Parathyroid adenoma (tissue), 2 donors: ENCODE measurements around the gene CSTB.

ENCODE experiments used
- H2AFZ ChIP-seq: fragments of 300-600 bp; sonication (generic); one replicate; pipeline ENCODE4 v1.7.0; 2017; ENCODE audit warnings: antibody characterized with exemption, mild to moderate bottlenecking
- H3K27ac ChIP-seq: fragments of 300-600 bp; sonication (generic); one replicate; pipeline ENCODE4 v1.7.0; 2017
- H3K27me3 ChIP-seq: fragments of 300-600 bp; sonication (generic); one replicate; pipeline ENCODE4 v1.7.0; 2017; ENCODE audit warnings: low read length; ENCODE audit not compliant: control insufficient read depth, insufficient read depth
- H3K36me3 ChIP-seq: fragments of 300-600 bp; sonication (generic); one replicate; pipeline ENCODE4 v1.7.0; 2017; ENCODE audit warnings: low read length; ENCODE audit not compliant: control insufficient read depth, insufficient read depth
- H3K4me1 ChIP-seq: fragments of 300-600 bp; sonication (generic); one replicate; pipeline ENCODE4 v1.7.0; 2017; ENCODE audit warnings: control low read depth
- H3K4me2 ChIP-seq: fragments of 300-600 bp; sonication (generic); one replicate; pipeline ENCODE4 v1.7.0; 2017; ENCODE audit warnings: low read length
- H3K4me3 ChIP-seq: fragments of 300-600 bp; sonication (generic); one replicate; pipeline ENCODE4 v1.7.0; 2017; ENCODE audit warnings: low read depth, low read length
- H3K79me2 ChIP-seq: fragments of 300-600 bp; sonication (generic); one replicate; pipeline ENCODE4 v1.7.0; 2017; ENCODE audit warnings: control low read depth
- H3K9ac ChIP-seq: fragments of 300-600 bp; sonication (generic); one replicate; pipeline ENCODE4 v1.7.0; 2017; ENCODE audit warnings: mild to moderate bottlenecking
- H3K9me3 ChIP-seq: fragments of 300-600 bp; sonication (generic); one replicate; pipeline ENCODE4 v1.7.0; 2017; ENCODE audit warnings: low read length; ENCODE audit not compliant: control insufficient read depth
- CTCF ChIP-seq: fragments of 300-600 bp; sonication (generic); IDR thresholded peaks from one replicate; pipeline ENCODE4 v1.7.0; 2017; ENCODE audit warnings: antibody characterized with exemption, mild to moderate bottlenecking
- donor health status: primary hyperparathyroidism.

The CSTB gene

GRCh38 chr21:43748622-43749021 lies 27.5 kb downstream of the CSTB start:
- no peak overlapping the region for H3K4me2 ChIP-seq
- TF ChIP-seq CTCF: no peak
- H3K9ac ChIP-seq: no peak overlapping the region
- H3K9me3 ChIP-seq: no peaks in the 10 kb centered on the region
- H2AFZ ChIP-seq: no peak overlapping the region
- H3K27ac ChIP-seq: no peak overlapping the region
- H3K79me2 ChIP-seq: no peaks in the 10 kb centered on the region
- no peaks in the 10 kb centered on the region for H3K4me1 ChIP-seq
- H3K36me3 ChIP-seq: no peaks in the 10 kb centered on the region
- no peaks in the 10 kb centered on the region for H3K27me3 ChIP-seq
- no peak overlapping the region for H3K4me3 ChIP-seq

GRCh38 chr21:43745772-43746517 lies 30.2 kb downstream of the CSTB start:
- no peak overlapping the region for H2AFZ ChIP-seq
- no peaks in the 10 kb centered on the region for H3K36me3 ChIP-seq
- no peak overlapping the region for H3K27ac ChIP-seq
- H3K9me3 ChIP-seq: no peaks in the 10 kb centered on the region
- no peaks in the 10 kb centered on the region for H3K27me3 ChIP-seq
- H3K9ac ChIP-seq: no peak overlapping the region
- TF ChIP-seq CTCF: no peak
- no peak overlapping the region for H3K4me2 ChIP-seq
- no peaks in the 10 kb centered on the region for H3K79me2 ChIP-seq
- no peaks in the 10 kb centered on the region for H3K4me1 ChIP-seq
- no peak overlapping the region for H3K4me3 ChIP-seq

GRCh38 chr21:43744725-43745124 lies 31.4 kb downstream of the CSTB start:
- Histone ChIP-seq H3K9ac (no peak overlapping the region), H3K36me3 (no peaks in the 10 kb centered on the region), H3K27me3 (no peaks in the 10 kb centered on the region), H3K9me3 (no peaks in the 10 kb centered on the region), H3K4me3 (no peak overlapping the region), H3K79me2 (no peaks in the 10 kb centered on the region), H3K27ac (no peak overlapping the region), H2AFZ (no peak overlapping the region), H3K4me2 (no peak overlapping the region), H3K4me1 (no peaks in the 10 kb centered on the region)
- no peak for TF ChIP-seq CTCF

- Histone ChIP-seq H3K4me2 (no peak overlapping the region), H3K4me1 (no peaks in the 10 kb centered on the region), H2AFZ (no peak overlapping the region), H3K4me3 (no peak overlapping the region), H3K27me3 (no peaks in the 10 kb centered on the region), H3K27ac (no peak overlapping the region), H3K36me3 (no peaks in the 10 kb centered on the region), H3K9ac (no peak overlapping the region), H3K79me2 (no peaks in the 10 kb centered on the region), H3K9me3 (no peaks in the 10 kb centered on the region)
- TF ChIP-seq CTCF: no peak
Measured at GRCh38 chr21:43743947-43744346, 32.2 kb downstream of the CSTB start.

- Histone ChIP-seq H3K4me2 (no peak overlapping the region), H2AFZ (no peak overlapping the region), H3K27me3 (no peaks in the 10 kb centered on the region), H3K9ac (no peak overlapping the region), H3K4me1 (no peaks in the 10 kb centered on the region), H3K4me3 (no peak overlapping the region), H3K9me3 (no peaks in the 10 kb centered on the region), H3K36me3 (no peaks in the 10 kb centered on the region), H3K79me2 (no peaks in the 10 kb centered on the region), H3K27ac (no peak overlapping the region)
- TF ChIP-seq CTCF: no peak
Measured at GRCh38 chr21:43741423-43742096, 34.5 kb downstream of the CSTB start.
